ENCODE results near the gene AFF4. TPM values are rescaled to one million over a fixed set of nuclear protein-coding genes. Genes with fewer than 3 reads are reported as not detected.
"Not testable (repeated sequence)": the region's sequence is repeated elsewhere in the genome, so short reads cannot be mapped to it uniquely, and the experiment has no call there.

Gene AFF4
- total RNA-seq, 1 donor from 2014 or later = 106 TPM

- Mint-ChIP-seq H3K4me1 (ENCODE audit: unreplicated experiment) (no peaks in the 10 kb centered on the region), H3K4me3 (ENCODE audit: unreplicated experiment) (no peak overlapping the region), H3K36me3 (ENCODE audit: unreplicated experiment) (no peaks in the 10 kb centered on the region), H3K9me3 (ENCODE audit: unreplicated experiment) (no peaks in the 10 kb centered on the region), H3K27me3 (ENCODE audit: unreplicated experiment) (peaks cover 16% of the 10 kb centered on the region), H3K27ac (ENCODE audit: unreplicated experiment) (no peak overlapping the region)
- no peak for DNase-seq (ENCODE audit: extremely low spot score, unreplicated experiment)
- no peak for TF ChIP-seq CTCF (IDR thresholded peaks at IDR 0.05)
These were observed 107.4 kb downstream of the AFF4 start for GRCh38 chr5:132856011-132856410.

DNA sequence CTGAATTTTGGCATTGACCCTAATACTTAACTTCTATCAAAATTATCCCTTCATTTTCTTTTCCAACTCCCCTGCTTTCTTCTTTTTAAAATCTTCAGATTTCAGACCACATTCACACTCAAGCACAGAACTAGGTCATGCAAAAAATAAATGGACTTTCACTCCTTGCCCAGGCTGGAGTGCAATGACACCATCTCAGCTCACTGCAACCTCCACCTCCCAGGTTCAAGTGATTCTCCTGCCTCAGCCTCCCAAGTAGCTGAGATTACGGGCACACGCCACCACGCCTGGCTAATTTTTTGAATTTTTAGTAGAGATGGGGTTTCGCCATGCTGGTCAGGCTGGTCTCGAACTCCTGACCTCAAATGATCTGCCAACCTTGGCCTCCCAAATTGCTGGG, 108.4 kb downstream of the AFF4 start:
- not testable (repeated sequence) for H3K4me3 Mint-ChIP-seq (ENCODE audit: unreplicated experiment); H3K36me3 Mint-ChIP-seq (ENCODE audit: unreplicated experiment); H3K9me3 Mint-ChIP-seq (ENCODE audit: unreplicated experiment); H3K27me3 Mint-ChIP-seq (ENCODE audit: unreplicated experiment); H3K27ac Mint-ChIP-seq (ENCODE audit: unreplicated experiment); H3K4me1 Mint-ChIP-seq (ENCODE audit: unreplicated experiment); DNase-seq (ENCODE audit: extremely low spot score, unreplicated experiment)

DNA sequence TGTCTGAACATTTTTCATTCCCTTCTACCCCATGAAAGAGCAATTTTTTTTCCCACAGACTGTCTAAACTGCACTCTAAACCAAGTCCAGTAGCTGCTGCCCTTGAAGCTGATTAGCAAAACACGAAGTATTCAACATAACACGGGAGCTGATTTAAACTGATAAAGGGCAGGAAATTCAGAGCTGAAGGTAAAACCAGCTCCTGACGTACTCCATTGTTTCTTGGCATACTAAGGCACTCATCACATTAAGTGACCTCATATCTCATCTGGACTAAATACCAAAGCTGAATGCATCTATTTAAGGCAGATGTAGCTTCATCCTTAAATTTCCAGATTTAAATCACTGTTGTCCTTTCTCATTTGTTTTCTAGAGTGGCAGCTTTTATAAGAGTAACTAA, 109.1 kb downstream of the AFF4 start:
- Mint-ChIP-seq H3K27ac (ENCODE audit: unreplicated experiment) (no peak overlapping the region), H3K27me3 (ENCODE audit: unreplicated experiment) (peaks cover 8% of the 10 kb centered on the region), H3K4me1 (ENCODE audit: unreplicated experiment) (no peaks in the 10 kb centered on the region), H3K36me3 (ENCODE audit: unreplicated experiment) (no peaks in the 10 kb centered on the region), H3K9me3 (ENCODE audit: unreplicated experiment) (no peaks in the 10 kb centered on the region), H3K4me3 (ENCODE audit: unreplicated experiment) (no peak overlapping the region)
- no peak for DNase-seq (ENCODE audit: extremely low spot score, unreplicated experiment)
- no peak for TF ChIP-seq CTCF (IDR thresholded peaks at IDR 0.05)

- Mint-ChIP-seq H3K36me3 (ENCODE audit: unreplicated experiment) (no peaks in the 10 kb centered on the region), H3K9me3 (ENCODE audit: unreplicated experiment) (no peaks in the 10 kb centered on the region), H3K27me3 (ENCODE audit: unreplicated experiment) (peaks cover 8% of the 10 kb centered on the region), H3K4me3 (ENCODE audit: unreplicated experiment) (no peak overlapping the region), H3K27ac (ENCODE audit: unreplicated experiment) (no peak overlapping the region), H3K4me1 (ENCODE audit: unreplicated experiment) (no peaks in the 10 kb centered on the region)
- DNase-seq (ENCODE audit: extremely low spot score, unreplicated experiment) = no peak
- TF ChIP-seq CTCF (IDR thresholded peaks at IDR 0.05) = no peak
These were observed 109.6 kb downstream of the AFF4 start for GRCh38 chr5:132853790-132854189.

DNA sequence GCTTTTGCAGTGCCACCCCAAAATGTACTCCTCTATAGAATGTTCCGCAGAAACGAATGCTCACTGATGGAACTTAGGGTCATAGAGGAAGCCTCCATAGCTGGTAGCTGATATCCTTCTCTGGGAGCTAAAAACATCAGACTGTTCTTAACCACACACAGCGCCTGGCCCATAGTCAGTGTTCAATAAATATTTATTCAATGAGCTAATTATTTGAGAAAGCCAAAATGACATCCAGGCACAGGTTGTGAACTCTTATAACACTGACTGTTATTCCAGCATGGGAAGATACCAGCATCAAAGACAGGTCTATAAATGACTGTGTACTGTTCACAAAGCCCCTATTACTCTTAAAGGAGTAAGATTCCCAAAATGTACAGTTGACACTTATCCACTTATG, 110.1 kb downstream of the AFF4 start:
- H3K36me3 Mint-ChIP-seq (ENCODE audit: unreplicated experiment) = no peaks in the 10 kb centered on the region
- no peak for DNase-seq (ENCODE audit: extremely low spot score, unreplicated experiment)
- H3K9me3 Mint-ChIP-seq (ENCODE audit: unreplicated experiment) = no peaks in the 10 kb centered on the region
- TF ChIP-seq CTCF (IDR thresholded peaks at IDR 0.05) = no peak
- H3K4me3 Mint-ChIP-seq (ENCODE audit: unreplicated experiment) = no peak overlapping the region
- no peaks in the 10 kb centered on the region for H3K4me1 Mint-ChIP-seq (ENCODE audit: unreplicated experiment)
- H3K27me3 Mint-ChIP-seq (ENCODE audit: unreplicated experiment) = peaks cover 8% of the 10 kb centered on the region
- H3K27ac Mint-ChIP-seq (ENCODE audit: unreplicated experiment) = no peak overlapping the region

- no peak overlapping the region for H3K4me3 Mint-ChIP-seq (ENCODE audit: unreplicated experiment)
- no peak for DNase-seq (ENCODE audit: extremely low spot score, unreplicated experiment)
These were observed 113.4 kb downstream of the AFF4 start for GRCh38 chr5:132850066-132850465.

More at GRCh38 chr5:132850066-132850465, 113.4 kb downstream of the AFF4 start:
- H3K27me3 Mint-ChIP-seq (ENCODE audit: unreplicated experiment) = no peaks in the 10 kb centered on the region
- no peaks in the 10 kb centered on the region for H3K36me3 Mint-ChIP-seq (ENCODE audit: unreplicated experiment)
- no peak for TF ChIP-seq CTCF (IDR thresholded peaks at IDR 0.05)
- no peaks in the 10 kb centered on the region for H3K9me3 Mint-ChIP-seq (ENCODE audit: unreplicated experiment)
- H3K4me1 Mint-ChIP-seq (ENCODE audit: unreplicated experiment) = no peaks in the 10 kb centered on the region
- no peak overlapping the region for H3K27ac Mint-ChIP-seq (ENCODE audit: unreplicated experiment)

All from osteocyte (in vitro differentiated cells).